ENCODE data around the gene LHFPL3.

DNA sequence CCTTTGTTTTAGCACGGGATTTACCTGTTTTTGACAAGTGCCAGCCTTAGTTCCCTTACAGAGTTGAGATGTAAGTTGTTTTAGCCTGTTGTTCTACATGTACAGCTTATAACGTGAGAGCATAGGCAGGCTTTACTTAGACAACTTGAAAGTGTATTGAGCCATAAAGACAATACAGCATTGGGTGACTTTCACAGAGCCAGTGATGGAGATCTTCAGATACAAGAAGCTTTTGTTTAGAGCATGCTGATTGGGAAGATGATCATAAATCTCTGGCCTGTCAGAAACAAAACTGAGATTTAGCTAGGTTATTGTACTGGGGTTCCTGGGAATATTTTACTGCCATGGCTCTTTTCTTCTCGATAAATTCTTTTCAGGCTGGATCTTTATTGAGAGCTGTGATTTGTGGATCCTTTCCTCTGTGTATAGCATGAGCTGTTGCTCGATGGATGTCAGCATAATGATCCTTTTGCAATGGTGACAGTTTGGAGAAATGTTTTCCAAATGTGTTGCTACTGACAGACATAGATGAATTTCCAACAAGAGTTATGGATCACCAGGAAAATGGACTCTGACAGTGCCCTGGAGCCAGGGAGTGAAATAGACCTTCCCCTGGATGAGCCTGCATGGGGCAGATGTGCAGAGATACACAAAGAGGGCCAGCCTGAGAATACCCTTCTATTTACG is 30.2 kb downstream of the LHFPL3 start:
- TF ChIP-seq REST (IDR thresholded peaks at IDR 0.05; ENCODE audit: insufficient replicate concordance, low read depth) (no peak), POLR2AphosphoS5 (IDR thresholded peaks at IDR 0.05; ENCODE audit: low read depth) (no peak)
